A549 (cell line): ENCODE measurements around the gene GBGT1. TPM values are rescaled to one million over a fixed set of nuclear protein-coding genes. Genes with fewer than 3 reads are reported as not detected.

Experiments
- ATAC-seq, 2 experiments: fragments of 200-7000 bp in 1 of 2; fragments of >200 bp in 1 of 2; cut with Nextera tagmentation in 1 of 2; cut with Tn5 transposase in 1 of 2; 3 replicates each; pipeline versions ENCODE4 v1.8.0 to v1.9.1; 2018 to 2020; ENCODE audit warnings: mild to moderate bottlenecking in 1 of 2, moderate library complexity in 1 of 2
- CTCF ChIA-PET: fragments of 300-600 bp; sonication (Branson Sonifier 250); formaldehyde crosslinking; extraction: SDS; loops from one replicate; lab custom pipeline; 2021; ENCODE audit warnings: antibody characterized with exemption, inconsistent platforms; lab: Yijun Ruan, JAX
- POLR2A ChIA-PET: fragments of 350-600 bp; formaldehyde crosslinking; extraction: SDS; loops from one replicate; lab custom pipeline; 2021; ENCODE audit warnings: antibody characterized with exemption, inconsistent platforms; lab: Yijun Ruan, JAX
- DNase-seq, 2 experiments: peaks; one replicate each; pipeline versions ENCODE4 v3.0.0 to v3.0.0-alpha.2; 2011 to 2016; ENCODE audit warnings: low read depth in 1 of 2, low spot score in 1 of 2
- FAIRE-seq: peaks from 2 replicates; lab custom pipeline; 2011; peaks lifted over from hg19 to GRCh38; lab: Jason Lieb, UNC
- H3K27ac ChIP-seq, 2 experiments: fragments of >200 bp; sonication (Bioruptor Twin); formaldehyde crosslinking; 3 replicates each; pipeline ENCODE4 v1.5.1; 2016 to 2017
- H3K4me1 ChIP-seq: fragments of >200 bp; sonication (Bioruptor Twin); formaldehyde crosslinking; 3 replicates; pipeline ENCODE4 v1.6.1; 2016
- H3K4me2 ChIP-seq: fragments of >200 bp; sonication (Bioruptor Twin); formaldehyde crosslinking; 3 replicates; pipeline ENCODE4 v1.6.1; 2016
- H3K4me3 ChIP-seq: fragments of >200 bp; sonication (Bioruptor Twin); formaldehyde crosslinking; 3 replicates; pipeline ENCODE4 v1.5.1; 2016
- H3K9me3 ChIP-seq: fragments of >200 bp; sonication (Bioruptor Twin); formaldehyde crosslinking; 3 replicates; pipeline ENCODE4 v1.6.1; 2016
- CBX8 ChIP-seq: fragments of 200-600 bp; sonication (generic); IDR thresholded peaks from 2 replicates; pipeline ENCODE4 v1.6.1; 2016
- CTCF ChIP-seq: fragments of >200 bp; sonication (Bioruptor Twin); formaldehyde crosslinking; IDR thresholded peaks from 3 replicates; pipeline ENCODE4 v1.5.1; 2016
- MAX ChIP-seq: IDR thresholded peaks from 2 replicates; pipeline ENCODE4 v1.6.1; 2012
- RAD21 ChIP-seq, 2 experiments: fragments of >200 bp in 1 of 2; sonication (Bioruptor Twin) in 1 of 2; formaldehyde crosslinking in 1 of 2; IDR thresholded peaks in 1 of 2; conservative IDR thresholded peaks in 1 of 2; 2 replicates in 1 of 2; 3 replicates in 1 of 2; pipeline ENCODE4 v1.6.1; 2012 to 2018; ENCODE audit warnings: inconsistent platforms in 1 of 2
- SMC3 ChIP-seq: fragments of >200 bp; sonication (Bioruptor Twin); formaldehyde crosslinking; IDR thresholded peaks from 3 replicates; pipeline ENCODE4 v1.6.1; 2018; ENCODE audit warnings: inconsistent platforms
- TFCP2L1 ChIP-seq: fragments of 250-450 bp; sonication (Bioruptor Pico); IDR thresholded peaks from 2 replicates; pipeline ENCODE4 v1.5.0; 2021; ENCODE audit warnings: mild to moderate bottlenecking
- WGBS: methylation state at CpG from one replicate; pipeline ENCODE4 v1.1.6; 2017; ENCODE audit errors: missing lambda C conversion rate; 5-methylcytosine and 5-hydroxymethylcytosine counted together
- polyA plus RNA-seq, 4 experiments: library from polyadenylated mRNA; depleted of rRNA in 3 of 4; stranded (reverse); fragments of >200 nt; fragmentation: RNase III in 1 of 4; extraction: RNeasy Plus Mini Kit Qiagen cat#74134 plus additional on column Dnase treatment in 1 of 4; gene quantifications; 2 replicates in 3 of 4; 3 replicates in 1 of 4; pipeline ENCODE4 v1.2.3, GENCODE V29; 2011 to 2017

GBGT1 gene
- polyA plus RNA-seq, 2 of the 4 experiments (the other 2 are of a cell fraction) = 1.7 to 2.4 TPM

GRCh38 chr9:133103183-133103986 is 60.3 kb downstream of the GBGT1 start:
- Histone ChIP-seq H3K4me1 (peaks cover 5% of the 10 kb centered on the region; the same call in 1 of the 3 replicates), H3K4me3 (no peak overlapping the region), H3K9me3 (no peaks in the 10 kb centered on the region), H3K27ac (0 out of 6 replicates have a peak overlapping the region, but pooled peaks of 1 of the 2 experiments have one; percentile 8), H3K4me2 (0 out of 3 replicates have a peak overlapping the region, but pooled peaks have one; percentile 8)
- ChIA-PET CTCF (interaction anchor here (0.7 to 30.3 kb wide), 28 partner anchors 9 to 301 kb away, joined by 3 to 1284 read pairs (median 4); partner anchors contain the start of genes GTF3C5 and RALGDS), POLR2A (interaction anchor here (1.0 to 1.3 kb wide), 2 partner anchors 41 to 46 kb away, joined by 4 read pairs; no protein-coding TSS in a partner anchor)
- no peak for FAIRE-seq
- ATAC-seq = peak; percentile 72 to 90
- TF ChIP-seq TFCP2L1 (CRISPR knock-in tag) (no peak), CBX8 (no peak), CTCF (peak; percentile 96), RAD21 (conservative IDR thresholded peaks at IDR 0.05 in 1 of 2, IDR thresholded peaks at IDR 0.05 in 1 of 2) (peak; percentile 95 to 97), SMC3 (peak; percentile 95), MAX (peak; percentile 41; the same call in 1 of the 2 replicates)
- peak; percentile 53 to 72 for DNase-seq
- WGBS = 50% methylated on average over 9 of the region's 14 CpGs

Other genes starting within 250 kb of the GBGT1 start
- 37.9 and 40.5 TPM in 2 replicates for gene TSC1, start 219.3 kb downstream of the GBGT1 start, polyA plus RNA-seq (2011; rRNA removed)
- 12.9 to 15.2 TPM (median 14.4 TPM) in 3 replicates for gene TSC1, start 219.3 kb downstream of the GBGT1 start, polyA plus RNA-seq (2017; fragmentation: RNase III; extraction: RNeasy Plus Mini Kit Qiagen cat#74134 plus additional on column Dnase treatment)
- 0.09 TPM in 1 of 2 replicates, not detected in the other for gene GFI1B, start 185.2 kb downstream of the GBGT1 start, polyA plus RNA-seq (2011; rRNA removed)
- gene GFI1B, start 185.2 kb downstream of the GBGT1 start, polyA plus RNA-seq (2017; fragmentation: RNase III; extraction: RNeasy Plus Mini Kit Qiagen cat#74134 plus additional on column Dnase treatment) = not detected in 3 replicates
- gene GTF3C5, start 132.9 kb downstream of the GBGT1 start, polyA plus RNA-seq (2011; rRNA removed) = 57.2 and 57.4 TPM in 2 replicates
- 77.9 to 83.9 TPM (median 80.3 TPM) in 3 replicates for gene GTF3C5, start 132.9 kb downstream of the GBGT1 start, polyA plus RNA-seq (2017; fragmentation: RNase III; extraction: RNeasy Plus Mini Kit Qiagen cat#74134 plus additional on column Dnase treatment)
- 0.23 and 0.28 TPM in 2 replicates for gene CEL, start 101.9 kb downstream of the GBGT1 start, polyA plus RNA-seq (2011; rRNA removed)
- 0.68 to 0.87 TPM (median 0.87 TPM) in 3 replicates for gene CEL, start 101.9 kb downstream of the GBGT1 start, polyA plus RNA-seq (2017; fragmentation: RNase III; extraction: RNeasy Plus Mini Kit Qiagen cat#74134 plus additional on column Dnase treatment)
- 12.1 and 14.8 TPM in 2 replicates for gene RALGDS, start 42.7 kb downstream of the GBGT1 start, polyA plus RNA-seq (2011; rRNA removed)
- 8.6 to 10.2 TPM (median 8.9 TPM) in 3 replicates for gene RALGDS, start 42.7 kb downstream of the GBGT1 start, polyA plus RNA-seq (2017; fragmentation: RNase III; extraction: RNeasy Plus Mini Kit Qiagen cat#74134 plus additional on column Dnase treatment)
- not detected in 2 replicates for gene OBP2B, start 45.3 kb upstream of the GBGT1 start, polyA plus RNA-seq (2011; rRNA removed)
- not detected in 3 replicates for gene OBP2B, start 45.3 kb upstream of the GBGT1 start, polyA plus RNA-seq (2017; fragmentation: RNase III; extraction: RNeasy Plus Mini Kit Qiagen cat#74134 plus additional on column Dnase treatment)
- gene ABO, start 111.3 kb upstream of the GBGT1 start, polyA plus RNA-seq (2011; rRNA removed) = not detected in 2 replicates
- not detected in 3 replicates for gene ABO, start 111.3 kb upstream of the GBGT1 start, polyA plus RNA-seq (2017; fragmentation: RNase III; extraction: RNeasy Plus Mini Kit Qiagen cat#74134 plus additional on column Dnase treatment)
- gene SURF6, start 172.3 kb upstream of the GBGT1 start, polyA plus RNA-seq (2011; rRNA removed) = 7.1 and 10.5 TPM in 2 replicates
- 23.0 to 26.8 TPM (median 25.1 TPM) in 3 replicates for gene SURF6, start 172.3 kb upstream of the GBGT1 start, polyA plus RNA-seq (2017; fragmentation: RNase III; extraction: RNeasy Plus Mini Kit Qiagen cat#74134 plus additional on column Dnase treatment)
- 15.7 and 18.4 TPM in 2 replicates for gene MED22, start 184.2 kb upstream of the GBGT1 start, polyA plus RNA-seq (2011; rRNA removed)
- gene MED22, start 184.2 kb upstream of the GBGT1 start, polyA plus RNA-seq (2017; fragmentation: RNase III; extraction: RNeasy Plus Mini Kit Qiagen cat#74134 plus additional on column Dnase treatment) = 20.4 to 22.8 TPM (median 22.0 TPM) in 3 replicates
- 2,218 and 2,405 TPM in 2 replicates for gene RPL7A, start 184.3 kb upstream of the GBGT1 start, polyA plus RNA-seq (2011; rRNA removed)
- gene RPL7A, start 184.3 kb upstream of the GBGT1 start, polyA plus RNA-seq (2017; fragmentation: RNase III; extraction: RNeasy Plus Mini Kit Qiagen cat#74134 plus additional on column Dnase treatment) = 2,511 to 2,766 TPM (median 2,608 TPM) in 3 replicates
- 47.5 and 63.0 TPM in 2 replicates for gene SURF1, start 192.6 kb upstream of the GBGT1 start, polyA plus RNA-seq (2011; rRNA removed)
- 25.3 to 28.6 TPM (median 27.7 TPM) in 3 replicates for gene SURF1, start 192.6 kb upstream of the GBGT1 start, polyA plus RNA-seq (2017; fragmentation: RNase III; extraction: RNeasy Plus Mini Kit Qiagen cat#74134 plus additional on column Dnase treatment)
- 15.4 and 25.2 TPM in 2 replicates for gene SURF2, start 192.6 kb upstream of the GBGT1 start, polyA plus RNA-seq (2011; rRNA removed)
- gene SURF2, start 192.6 kb upstream of the GBGT1 start, polyA plus RNA-seq (2017; fragmentation: RNase III; extraction: RNeasy Plus Mini Kit Qiagen cat#74134 plus additional on column Dnase treatment) = 34.9 to 36.9 TPM (median 35.6 TPM) in 3 replicates
- gene SURF4, start 212.1 kb upstream of the GBGT1 start, polyA plus RNA-seq (2011; rRNA removed) = 169 and 174 TPM in 2 replicates
- 140 to 159 TPM (median 158 TPM) in 3 replicates for gene SURF4, start 212.1 kb upstream of the GBGT1 start, polyA plus RNA-seq (2017; fragmentation: RNase III; extraction: RNeasy Plus Mini Kit Qiagen cat#74134 plus additional on column Dnase treatment)
- 1.1 and 1.6 TPM in 2 replicates for gene STKLD1, start 212.5 kb upstream of the GBGT1 start, polyA plus RNA-seq (2011; rRNA removed)
- gene STKLD1, start 212.5 kb upstream of the GBGT1 start, polyA plus RNA-seq (2017; fragmentation: RNase III; extraction: RNeasy Plus Mini Kit Qiagen cat#74134 plus additional on column Dnase treatment) = 0.29 to 1.4 TPM (median 1.2 TPM) in 3 replicates